Measurements from ENCODE around the gene CD40LG. TPM values are rescaled to one million over a fixed set of nuclear protein-coding genes. Genes with fewer than 3 reads are reported as not detected.

Gene CD40LG
- total RNA-seq, 1 donor from 2014 or later: not detected

DNA sequence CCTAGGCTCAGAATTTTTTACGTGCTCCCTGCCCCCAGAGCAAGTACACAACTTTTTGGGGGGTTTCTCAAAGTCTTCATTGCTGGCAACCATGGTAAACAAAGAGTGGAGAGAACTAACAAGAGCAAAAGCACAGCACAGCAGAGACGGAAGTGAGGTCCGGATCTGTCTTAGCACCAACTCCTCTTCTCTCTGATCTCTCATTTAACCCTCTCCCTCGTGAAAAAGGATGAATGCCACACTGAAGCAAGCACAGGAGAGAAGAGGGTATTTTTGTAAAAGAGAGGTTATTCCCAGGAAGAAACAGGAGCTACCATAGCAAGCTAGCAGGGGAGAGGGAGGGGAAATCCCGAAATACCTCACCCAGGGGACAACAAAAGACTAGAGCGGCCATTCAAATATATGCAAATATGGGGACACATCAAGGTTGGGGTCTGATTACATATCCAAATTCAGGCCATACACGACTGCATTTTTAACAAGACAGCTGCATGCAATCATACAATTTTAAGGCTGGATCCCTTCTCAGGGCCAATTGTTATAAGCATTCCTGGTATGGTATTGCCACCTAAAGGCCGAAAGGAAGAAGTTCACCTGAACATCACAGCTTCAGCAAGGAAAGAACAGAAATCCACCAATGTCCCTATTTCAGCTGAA, 46.6 kb downstream of the CD40LG start:
- H3K4me3 Mint-ChIP-seq (ENCODE audit: unreplicated experiment): no peak overlapping the region
- peak; percentile 85 for TF ChIP-seq CTCF (IDR thresholded peaks at IDR 0.05)
- DNase-seq (ENCODE audit: low spot score): no peak
- no peaks in the 10 kb centered on the region for H3K36me3 Mint-ChIP-seq (ENCODE audit: low read depth)
- no peak overlapping the region for H3K27ac Mint-ChIP-seq (ENCODE audit: unreplicated experiment)
- H3K27me3 Mint-ChIP-seq (ENCODE audit: low read depth): no peaks in the 10 kb centered on the region
- H3K4me1 Mint-ChIP-seq (ENCODE audit: low read depth): peaks cover 1% of the 10 kb centered on the region
- peaks cover 10% of the 10 kb centered on the region for H3K9me3 Mint-ChIP-seq (ENCODE audit: low read depth)

DNA sequence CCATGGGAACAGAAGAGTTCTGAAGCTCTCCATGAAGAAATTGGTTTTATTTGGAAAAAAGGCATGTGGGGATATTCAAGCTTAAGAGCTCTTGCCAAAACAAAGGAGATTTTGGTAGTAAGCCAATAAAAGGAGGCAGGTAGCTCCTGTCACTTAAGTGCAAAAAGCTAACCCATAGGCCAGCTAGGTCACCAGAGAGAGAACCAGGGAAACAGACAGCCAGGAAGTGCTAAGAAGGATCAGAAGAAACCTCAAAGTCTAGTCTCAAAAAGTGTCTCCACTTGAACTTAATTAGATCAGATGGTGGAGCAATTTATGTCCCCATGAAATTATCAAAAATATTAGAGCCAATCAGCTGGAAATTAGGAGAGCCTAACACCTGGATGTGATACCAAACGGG, 49.2 kb downstream of the CD40LG start:
- Mint-ChIP-seq H3K4me1 (ENCODE audit: low read depth) (no peaks in the 10 kb centered on the region), H3K4me3 (ENCODE audit: unreplicated experiment) (no peak overlapping the region), H3K9me3 (ENCODE audit: low read depth) (peaks cover 20% of the 10 kb centered on the region), H3K27me3 (ENCODE audit: low read depth) (no peaks in the 10 kb centered on the region), H3K27ac (ENCODE audit: unreplicated experiment) (no peak overlapping the region), H3K36me3 (ENCODE audit: low read depth) (no peaks in the 10 kb centered on the region)
- DNase-seq (ENCODE audit: low spot score): no peak
- TF ChIP-seq CTCF (IDR thresholded peaks at IDR 0.05): no peak

DNA sequence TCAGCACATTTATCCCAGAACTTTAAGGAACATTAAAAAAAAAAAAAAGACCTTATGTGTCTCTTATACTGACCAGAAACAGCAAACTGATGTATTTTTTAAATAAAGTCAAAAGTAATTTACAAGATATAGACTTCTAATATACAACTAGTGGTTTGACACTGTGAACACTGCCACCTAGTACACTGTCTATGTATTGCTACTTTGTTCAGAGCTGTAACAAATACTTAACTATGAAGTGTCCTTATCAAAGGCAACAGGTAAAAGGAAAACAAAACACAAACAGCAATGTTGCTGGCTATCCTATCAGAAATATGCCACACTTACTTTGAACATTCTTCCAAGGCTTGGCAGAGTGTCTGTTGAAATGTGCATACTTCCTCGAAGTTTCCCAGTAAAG, 60.4 kb downstream of the CD40LG start:
- Mint-ChIP-seq H3K4me1 (ENCODE audit: low read depth) (peaks cover 16% of the 10 kb centered on the region), H3K36me3 (ENCODE audit: low read depth) (no peaks in the 10 kb centered on the region), H3K4me3 (ENCODE audit: unreplicated experiment) (no peak overlapping the region), H3K27me3 (ENCODE audit: low read depth) (no peaks in the 10 kb centered on the region), H3K9me3 (ENCODE audit: low read depth) (peaks cover 3% of the 10 kb centered on the region), H3K27ac (ENCODE audit: unreplicated experiment) (no peak overlapping the region)
- no peak for DNase-seq (ENCODE audit: low spot score)
- peak; percentile 75 for TF ChIP-seq CTCF (IDR thresholded peaks at IDR 0.05)

Other genes starting within 250 kb of the CD40LG start
- gene BRS3, start 160.2 kb upstream of the CD40LG start, total RNA-seq: not detected in 3 replicates
- 28.5 to 39.3 TPM (median 29.4 TPM) in 3 replicates for gene HTATSF1, start 150.6 kb upstream of the CD40LG start, total RNA-seq
- not detected in 3 replicates for gene VGLL1, start 115.9 kb upstream of the CD40LG start, total RNA-seq
- gene ARHGEF6, start 132.8 kb downstream of the CD40LG start, total RNA-seq: 11.8 to 13.8 TPM (median 12.2 TPM) in 3 replicates
- gene RBMX, start 232.6 kb downstream of the CD40LG start, total RNA-seq: 111 to 145 TPM (median 122 TPM) in 3 replicates